Hepatocyte (in vitro differentiated cells): ENCODE data around the gene TRPV2. TPM values are rescaled to one million over a fixed set of nuclear protein-coding genes. Genes with fewer than 3 reads are reported as not detected.

ENCODE experiments used
- DNase-seq: peaks from one replicate; pipeline ENCODE4 v3.0.0-alpha.2; 2016; ENCODE audit warnings: low spot score
- H2AFZ ChIP-seq: fragments of 200-600 bp; sonication (generic); 2 replicates; pipeline ENCODE4 v1.6.0; 2016; ENCODE audit warnings: antibody characterized with exemption, mild to moderate bottlenecking
- H3K27ac ChIP-seq: fragments of 200-600 bp; sonication (generic); 2 replicates; pipeline ENCODE4 v1.5.1; 2016; ENCODE audit warnings: mild to moderate bottlenecking
- H3K27me3 ChIP-seq: fragments of 200-600 bp; sonication (generic); 2 replicates; pipeline ENCODE4 v1.6.1; 2016
- H3K36me3 ChIP-seq: fragments of 200-600 bp; sonication (generic); replicated peaks from 2 replicates; pipeline ENCODE4 v1.5.1; 2016; ENCODE audit warnings: low read depth; ENCODE audit not compliant: insufficient read depth
- H3K4me1 ChIP-seq: fragments of 200-600 bp; sonication (generic); 2 replicates; pipeline ENCODE4 v1.5.1; 2016; ENCODE audit warnings: mild to moderate bottlenecking, moderate library complexity; ENCODE audit not compliant: insufficient read depth
- H3K4me2 ChIP-seq: fragments of 200-600 bp; sonication (generic); 2 replicates; pipeline ENCODE4 v1.6.0; 2016
- H3K4me3 ChIP-seq: fragments of 200-600 bp; sonication (generic); 2 replicates; pipeline ENCODE4 v1.5.1; 2016; ENCODE audit warnings: mild to moderate bottlenecking
- H3K79me2 ChIP-seq: fragments of 200-600 bp; sonication (generic); 2 replicates; pipeline ENCODE4 v1.6.0; 2017; ENCODE audit warnings: mild to moderate bottlenecking
- H3K9me2 ChIP-seq: fragments of 200-600 bp; sonication (generic); replicated peaks from 2 replicates; pipeline ENCODE4 v1.6.0; 2017; ENCODE audit warnings: mild to moderate bottlenecking; ENCODE audit not compliant: insufficient read depth
- H3K9me3 ChIP-seq: fragments of 200-600 bp; sonication (generic); 2 replicates; pipeline ENCODE4 v1.5.1; 2016; ENCODE audit warnings: low read depth, mild to moderate bottlenecking
- H4K20me1 ChIP-seq: fragments of 200-600 bp; sonication (generic); 2 replicates; pipeline ENCODE4 v1.6.0; 2016; ENCODE audit warnings: mild to moderate bottlenecking; ENCODE audit not compliant: insufficient read depth, poor library complexity, severe bottlenecking
- CTCF ChIP-seq: fragments of 200-600 bp; sonication (generic); IDR thresholded peaks from 2 replicates; pipeline ENCODE4 v1.5.1; 2016; ENCODE audit warnings: antibody characterized with exemption, mild to moderate bottlenecking; ENCODE audit not compliant: poor library complexity
- EZH2 ChIP-seq: fragments of 200-600 bp; sonication (generic); IDR thresholded peaks from 2 replicates; pipeline ENCODE4 v1.6.1; 2016; ENCODE audit warnings: antibody characterized with exemption, mild to moderate bottlenecking, borderline replicate concordance
- EZH2phosphoT487 ChIP-seq: fragments of 200-600 bp; sonication (generic); IDR thresholded peaks from one replicate; pipeline ENCODE4 v1.6.1; 2018; ENCODE audit warnings: antibody characterized with exemption, mild to moderate bottlenecking, low read depth, moderate library complexity; ENCODE audit not compliant: unreplicated experiment, severe bottlenecking
- WGBS: methylation state at CpG from one replicate; pipeline ENCODE4 v1.1.6; 2016; ENCODE audit warnings: low lambda C conversion rate; ENCODE audit errors: missing lambda C conversion rate; 5-methylcytosine and 5-hydroxymethylcytosine counted together
- polyA plus RNA-seq: library from polyadenylated mRNA; unstranded; fragments of >200 nt; fragmentation: Nextera tagmentation; extraction: Ambion mirVana; gene quantifications from 2 replicates; pipeline ENCODE4 v1.2.1, GENCODE V29; 2016
- small RNA-seq: library from RNA; depleted of rRNA; stranded (forward); fragments of <200 nt; gene quantifications from one replicate; pipeline ENCODE3, GENCODE V24; 2014
- total RNA-seq: library from RNA; depleted of rRNA; stranded (reverse); fragments of >200 nt; gene quantifications from 2 replicates; pipeline ENCODE4 v1.2.3, GENCODE V29; 2014

Gene TRPV2
- total and polyA plus RNA-seq, 2 experiments from 2014 or later = 7.7 to 10.1 TPM

- peaks cover 47% of the 10 kb centered on the region for H3K79me2 ChIP-seq
- DNase-seq = no peak
- H3K9me3 ChIP-seq = no peaks in the 10 kb centered on the region
- no peaks in the 10 kb centered on the region for H4K20me1 ChIP-seq
- peaks cover 47% of the 10 kb centered on the region for H3K4me1 ChIP-seq
- no peaks in the 10 kb centered on the region for H3K27me3 ChIP-seq
- H3K4me3 ChIP-seq = no peak overlapping the region
- no peak overlapping the region for H2AFZ ChIP-seq
- TF ChIP-seq EZH2phosphoT487 (no peak), EZH2 (no peak), CTCF (no peak)
- H3K9me2 ChIP-seq = no peaks in the 10 kb centered on the region
- WGBS = 91% methylated on average over 8 of the region's 8 CpGs
- H3K4me2 ChIP-seq = no peak overlapping the region
- no peak overlapping the region for H3K27ac ChIP-seq
- H3K36me3 ChIP-seq = no peaks in the 10 kb centered on the region
Measured at GRCh38 chr17:16482253-16482652, 66.9 kb downstream of the TRPV2 start.

- H3K4me2 ChIP-seq = no peak overlapping the region
- WGBS = 93% methylated on average over 8 of the region's 8 CpGs
- H3K27ac ChIP-seq = no peak overlapping the region
- H3K9me3 ChIP-seq = no peaks in the 10 kb centered on the region
- no peak for TF ChIP-seq CTCF
- TF ChIP-seq EZH2phosphoT487 = no peak
- no peak for TF ChIP-seq EZH2
- peaks cover 53% of the 10 kb centered on the region for H3K79me2 ChIP-seq
- H3K4me1 ChIP-seq = peaks cover 47% of the 10 kb centered on the region
- DNase-seq = no peak
- no peak overlapping the region for H2AFZ ChIP-seq
- H3K27me3 ChIP-seq = no peaks in the 10 kb centered on the region
- no peaks in the 10 kb centered on the region for H4K20me1 ChIP-seq
- no peaks in the 10 kb centered on the region for H3K36me3 ChIP-seq
- no peak overlapping the region for H3K4me3 ChIP-seq
- H3K9me2 ChIP-seq = no peaks in the 10 kb centered on the region
Measured at GRCh38 chr17:16483021-16483645, 67.8 kb downstream of the TRPV2 start.

GRCh38 chr17:16484445-16485175 lies 69.2 kb downstream of the TRPV2 start:
- DNase-seq = no peak
- H3K79me2 ChIP-seq = peaks cover 60% of the 10 kb centered on the region
- H3K4me3 ChIP-seq = no peak overlapping the region
- H4K20me1 ChIP-seq = no peaks in the 10 kb centered on the region
- H3K36me3 ChIP-seq = no peaks in the 10 kb centered on the region
- no peaks in the 10 kb centered on the region for H3K27me3 ChIP-seq
- no peak for TF ChIP-seq EZH2phosphoT487
- TF ChIP-seq EZH2 = no peak
- no peak for TF ChIP-seq CTCF
- H3K4me2 ChIP-seq = peak overlapping the region; percentile 74
- H3K9me3 ChIP-seq = no peaks in the 10 kb centered on the region
- peak overlapping the region; percentile 13 for H2AFZ ChIP-seq
- H3K27ac ChIP-seq = peak overlapping the region; percentile 67
- 36% methylated on average over 19 of the region's 19 CpGs for WGBS
- peaks cover 51% of the 10 kb centered on the region for H3K4me1 ChIP-seq
- H3K9me2 ChIP-seq = no peaks in the 10 kb centered on the region

Small RNA genes lying within 50 kb of the gene (small RNA-seq; reads per million reads assigned to genes)
- gene SNORD49A = not detected
- not detected for gene SNORD65

Other genes with a start within 250 kb of the TRPV2 start
- 64.6 and 73.7 TPM in 2 replicates for gene NCOR1, start 200.0 kb upstream of the TRPV2 start, total RNA-seq
- 117 and 134 TPM in 2 replicates for gene NCOR1, start 200.0 kb upstream of the TRPV2 start, polyA plus RNA-seq
- 31.4 and 35.9 TPM in 2 replicates for gene PIGL, start 198.4 kb upstream of the TRPV2 start, total RNA-seq
- gene PIGL, start 198.4 kb upstream of the TRPV2 start, polyA plus RNA-seq = 21.2 and 26.0 TPM in 2 replicates
- 40.4 and 46.2 TPM in 2 replicates for gene CENPV, start 62.1 kb upstream of the TRPV2 start, total RNA-seq
- 51.0 and 52.4 TPM in 2 replicates for gene CENPV, start 62.1 kb upstream of the TRPV2 start, polyA plus RNA-seq
- 1,250 and 1,335 TPM in 2 replicates for gene UBB, start 34.5 kb upstream of the TRPV2 start, total RNA-seq
- 2,041 and 2,117 TPM in 2 replicates for gene UBB, start 34.5 kb upstream of the TRPV2 start, polyA plus RNA-seq
- gene LRRC75A, start 76.6 kb downstream of the TRPV2 start, total RNA-seq = 15.0 and 18.0 TPM in 2 replicates
- gene LRRC75A, start 76.6 kb downstream of the TRPV2 start, polyA plus RNA-seq = 7.7 and 10.7 TPM in 2 replicates
- 4.4 and 10.6 TPM in 2 replicates for gene ZNF287, start 153.6 kb downstream of the TRPV2 start, total RNA-seq
- gene ZNF287, start 153.6 kb downstream of the TRPV2 start, polyA plus RNA-seq = 7.1 and 7.3 TPM in 2 replicates
- gene ZNF624, start 238.3 kb downstream of the TRPV2 start, total RNA-seq = 6.6 and 7.1 TPM in 2 replicates
- gene ZNF624, start 238.3 kb downstream of the TRPV2 start, polyA plus RNA-seq = 3.0 and 3.2 TPM in 2 replicates